ENCODE data around the gene LRRC71. TPM values are rescaled to one million over a fixed set of nuclear protein-coding genes. Genes with fewer than 3 reads are reported as not detected.

LRRC71 gene
- total and polyA plus RNA-seq, 8 donors = 0.30 to 0.59 TPM; not detected in 6

GRCh38 chr1:156881101-156881500, 39.3 kb upstream of the LRRC71 start:
- Histone ChIP-seq H3K4me1 (no peaks in the 10 kb centered on the region), H3K4me3 (no peak overlapping the region), H3K27me3 (no peaks in the 10 kb centered on the region), H3K27ac (no peak overlapping the region), H3K9me3 (no peaks in the 10 kb centered on the region), H3K36me3 (no peaks in the 10 kb centered on the region)
- no peak for DNase-seq
- intact Hi-C loops (cut with DNase I) = no loop called here
- FAIRE-seq = no peak
- WGBS, 2 donors = 54 to 65% methylated on average over 10 of the region's 10 CpGs
- no peak for ATAC-seq
- no peak for TF ChIP-seq CTCF (IDR thresholded peaks at IDR 0.05)

GRCh38 chr1:156881663-156882062, 38.8 kb upstream of the LRRC71 start:
- Histone ChIP-seq H3K4me3 (no peak overlapping the region), H3K36me3 (no peaks in the 10 kb centered on the region), H3K4me1 (no peaks in the 10 kb centered on the region), H3K27ac (no peak overlapping the region), H3K27me3 (no peaks in the 10 kb centered on the region), H3K9me3 (no peaks in the 10 kb centered on the region)
- no peak for TF ChIP-seq CTCF (IDR thresholded peaks at IDR 0.05)
- ATAC-seq (no peak), FAIRE-seq (no peak), DNase-seq (no peak)
- intact Hi-C loops (cut with DNase I) = no loop called here
- 74 to 79% methylated on average over 4 of the region's 4 CpGs for WGBS, 2 donors

GRCh38 chr1:156882543-156882942, 37.9 kb upstream of the LRRC71 start:
- intact Hi-C loops (cut with DNase I) = no loop called here
- 67 to 83% methylated on average over 3 of the region's 3 CpGs for WGBS, 2 donors
- ATAC-seq (no peak), DNase-seq (peak in 1 of 6 donors; percentile 23), FAIRE-seq (no peak)
- no peak overlapping the region for H3K4me3 ChIP-seq
- H3K27me3 ChIP-seq = no peaks in the 10 kb centered on the region
- H3K36me3 ChIP-seq = no peaks in the 10 kb centered on the region
- H3K9me3 ChIP-seq = no peaks in the 10 kb centered on the region
- TF ChIP-seq CTCF (IDR thresholded peaks at IDR 0.05) = no peak
- H3K27ac ChIP-seq = no peak overlapping the region
- no peaks in the 10 kb centered on the region for H3K4me1 ChIP-seq

DNA sequence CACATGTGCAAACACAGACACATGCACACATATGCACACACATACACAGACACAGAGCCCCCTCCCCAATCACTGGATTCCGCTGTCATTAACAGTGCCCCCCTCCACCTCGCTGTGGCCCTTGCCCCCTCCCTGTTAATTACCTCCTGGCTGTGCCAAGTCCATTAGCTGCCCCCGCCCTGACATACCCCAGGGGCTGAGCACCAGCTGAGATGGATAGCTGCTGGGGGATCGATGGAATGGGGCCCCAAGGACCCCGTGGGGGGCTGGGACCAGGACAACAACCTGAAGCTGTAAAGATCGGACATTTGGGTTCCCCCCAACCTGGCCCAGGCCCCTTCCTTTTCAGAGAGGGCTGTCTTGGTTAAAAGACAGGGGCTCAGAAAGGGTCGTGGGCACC, 36.5 kb upstream of the LRRC71 start:
- no peak for TF ChIP-seq CTCF (IDR thresholded peaks at IDR 0.05)
- ATAC-seq = no peak
- H3K9me3 ChIP-seq = no peaks in the 10 kb centered on the region

DNA sequence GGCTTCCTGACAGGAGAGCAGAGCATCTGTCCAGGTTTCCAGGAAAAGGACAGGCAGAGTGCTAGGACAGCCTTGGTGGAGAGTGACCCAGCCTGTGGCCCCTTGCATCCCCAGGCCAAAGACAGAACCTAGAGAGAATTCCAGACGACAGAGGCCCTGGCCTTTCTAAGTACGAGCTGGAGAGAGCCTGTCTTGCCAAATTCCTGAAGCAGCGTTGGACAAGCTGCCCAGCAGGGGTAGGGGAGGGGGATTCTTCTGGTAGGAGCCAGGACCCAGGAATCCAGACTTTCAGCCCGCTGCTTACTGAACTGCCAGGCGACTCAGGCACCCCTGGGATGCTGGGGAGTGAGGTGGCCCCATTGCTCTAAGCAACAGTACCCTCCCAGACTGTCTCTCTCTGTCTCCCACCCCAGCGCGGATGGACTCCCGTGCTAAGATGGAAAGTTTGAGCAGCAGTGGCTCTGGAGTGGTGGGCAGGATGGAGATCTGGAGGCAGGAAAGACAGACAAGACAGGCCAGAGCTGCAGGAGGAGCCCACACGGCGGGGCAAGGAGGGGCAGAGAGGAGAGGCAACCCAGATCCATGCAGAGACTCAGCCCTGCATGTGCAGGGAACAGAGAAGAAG, 35.8 kb upstream of the LRRC71 start:
- no peak for FAIRE-seq
- Histone ChIP-seq H3K27ac (no peak overlapping the region), H3K27me3 (no peaks in the 10 kb centered on the region), H3K36me3 (no peaks in the 10 kb centered on the region), H3K9me3 (no peaks in the 10 kb centered on the region), H3K4me3 (no peak overlapping the region), H3K4me1 (no peaks in the 10 kb centered on the region)
- WGBS, 2 donors = 65 to 67% methylated on average over 9 to 10 of the region's 10 CpGs
- no peak for TF ChIP-seq CTCF (IDR thresholded peaks at IDR 0.05)
- intact Hi-C loops (cut with DNase I) = no loop called here
- peak in 1 of 6 donors; percentile 28 for DNase-seq
- no peak for ATAC-seq

More for the DNA sequence above, 36.5 kb upstream of the LRRC71 start:
- DNase-seq (peak in 1 of 6 donors; percentile 24), FAIRE-seq (no peak)
- H3K4me1 ChIP-seq = no peaks in the 10 kb centered on the region
- no peak overlapping the region for H3K27ac ChIP-seq
- H3K4me3 ChIP-seq = no peak overlapping the region
- H3K27me3 ChIP-seq = no peaks in the 10 kb centered on the region
- no peaks in the 10 kb centered on the region for H3K36me3 ChIP-seq
- 58 to 60% methylated on average over 7 of the region's 7 CpGs for WGBS, 2 donors
- intact Hi-C loops (cut with DNase I) = no loop called here

Data from pancreas (tissue), 10 donors.